ENCODE results near the gene SLC17A2. TPM values are rescaled to one million over a fixed set of nuclear protein-coding genes. Genes with fewer than 3 reads are reported as not detected.

SLC17A2 gene
- total and polyA plus RNA-seq, 9 donors: not detected

DNA sequence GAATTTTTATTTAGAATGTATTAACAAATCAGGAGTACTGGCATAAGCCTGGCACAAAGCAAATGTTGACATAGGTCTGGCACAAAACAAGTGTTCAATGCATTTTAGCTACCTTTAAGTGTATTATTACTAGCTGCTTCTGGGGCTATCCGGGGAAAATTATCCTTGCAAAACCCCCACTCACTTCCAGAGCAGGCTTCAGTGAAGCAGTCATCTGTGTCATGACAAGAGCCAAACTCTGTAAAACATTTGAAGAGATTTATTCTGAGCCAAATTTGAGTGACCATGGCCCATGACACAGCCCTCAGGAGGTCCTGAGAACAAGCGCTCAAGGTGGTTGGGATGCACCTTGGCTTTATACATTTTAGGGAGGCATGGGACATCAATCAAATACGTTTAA is 25.7 kb upstream of the SLC17A2 start:
- H3K27ac ChIP-seq: no peak overlapping the region
- H3K27me3 ChIP-seq: no peaks in the 10 kb centered on the region
- no peaks in the 10 kb centered on the region for H3K4me1 ChIP-seq (ENCODE audit: insufficient read depth)
- H3K9me3 ChIP-seq: no peaks in the 10 kb centered on the region
- no peak for TF ChIP-seq EP300 (IDR thresholded peaks at IDR 0.05)
- no peak for TF ChIP-seq POLR2A (IDR thresholded peaks at IDR 0.05)
- TF ChIP-seq, protein P1, sequence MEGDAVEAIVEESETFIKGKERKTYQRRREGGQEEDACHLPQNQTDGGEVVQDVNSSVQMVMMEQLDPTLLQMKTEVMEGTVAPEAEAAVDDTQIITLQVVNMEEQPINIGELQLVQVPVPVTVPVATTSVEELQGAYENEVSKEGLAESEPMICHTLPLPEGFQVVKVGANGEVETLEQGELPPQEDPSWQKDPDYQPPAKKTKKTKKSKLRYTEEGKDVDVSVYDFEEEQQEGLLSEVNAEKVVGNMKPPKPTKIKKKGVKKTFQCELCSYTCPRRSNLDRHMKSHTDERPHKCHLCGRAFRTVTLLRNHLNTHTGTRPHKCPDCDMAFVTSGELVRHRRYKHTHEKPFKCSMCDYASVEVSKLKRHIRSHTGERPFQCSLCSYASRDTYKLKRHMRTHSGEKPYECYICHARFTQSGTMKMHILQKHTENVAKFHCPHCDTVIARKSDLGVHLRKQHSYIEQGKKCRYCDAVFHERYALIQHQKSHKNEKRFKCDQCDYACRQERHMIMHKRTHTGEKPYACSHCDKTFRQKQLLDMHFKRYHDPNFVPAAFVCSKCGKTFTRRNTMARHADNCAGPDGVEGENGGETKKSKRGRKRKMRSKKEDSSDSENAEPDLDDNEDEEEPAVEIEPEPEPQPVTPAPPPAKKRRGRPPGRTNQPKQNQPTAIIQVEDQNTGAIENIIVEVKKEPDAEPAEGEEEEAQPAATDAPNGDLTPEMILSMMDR (IDR thresholded peaks at IDR 0.05): no peak
- H3K36me3 ChIP-seq: no peaks in the 10 kb centered on the region
- WGBS, 3 donors: 30 to 39% (median 35%) methylated on average over 3 of the region's 3 CpGs
- DNase-seq: no peak
- intact Hi-C loops (cut with DNase I): no loop called here
- no peak overlapping the region for H3K4me3 ChIP-seq

DNA sequence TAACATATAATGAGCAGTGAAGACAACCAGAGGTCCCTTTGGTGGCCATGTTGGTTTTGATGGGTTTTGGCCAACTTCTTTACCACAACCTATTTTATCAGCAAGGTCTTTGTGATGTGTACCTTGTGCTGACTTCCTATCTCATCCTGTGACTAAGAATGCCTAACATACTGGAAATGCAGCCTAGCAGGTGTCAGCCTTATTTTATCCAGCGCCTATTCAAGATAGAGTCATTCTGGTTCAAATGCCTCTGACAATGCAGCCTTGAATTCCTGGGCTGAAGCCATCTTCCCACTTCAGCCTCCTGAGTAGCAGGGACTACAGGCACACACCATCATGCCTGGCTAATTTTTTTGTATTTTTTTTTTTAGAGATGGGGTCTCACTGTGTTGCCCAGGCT is 24.3 kb upstream of the SLC17A2 start:
- WGBS, 3 donors: 0 to 86% (median 81%) methylated on average over 1 of the region's 1 CpG
- no peak for DNase-seq

DNA sequence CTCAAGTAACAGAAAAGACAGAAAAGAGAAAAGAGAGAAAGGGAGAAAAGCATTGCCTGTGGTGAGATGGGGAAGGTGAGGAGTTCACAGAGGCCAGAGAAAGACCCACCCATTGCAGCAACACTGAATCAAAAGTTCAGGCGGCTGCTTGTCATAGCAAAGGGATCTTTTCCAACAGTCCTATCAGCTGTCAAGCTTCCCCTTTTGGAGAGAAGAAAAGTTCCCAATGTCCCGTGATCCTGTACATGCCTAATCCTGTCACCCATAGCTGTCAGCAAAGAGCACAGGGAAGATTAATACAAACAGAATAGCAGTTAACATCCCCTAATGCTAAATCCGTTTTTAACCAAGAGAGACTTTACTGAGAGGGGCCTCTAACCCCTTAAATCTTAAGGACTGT is 23.2 kb upstream of the SLC17A2 start:
- 55 to 89% (median 79%) methylated on average over 3 of the region's 3 CpGs for WGBS, 3 donors
- DNase-seq: no peak
- H3K36me3 ChIP-seq: no peaks in the 10 kb centered on the region
- H3K4me1 ChIP-seq (ENCODE audit: insufficient read depth): no peaks in the 10 kb centered on the region
- H3K27ac ChIP-seq: no peak overlapping the region
- no peaks in the 10 kb centered on the region for H3K27me3 ChIP-seq
- TF ChIP-seq EP300 (IDR thresholded peaks at IDR 0.05) (no peak), POLR2A (IDR thresholded peaks at IDR 0.05) (no peak)
- TF ChIP-seq, protein P1 (IDR thresholded peaks at IDR 0.05): no peak
- H3K4me3 ChIP-seq: no peak overlapping the region
- intact Hi-C loops (cut with DNase I): no loop called here
- H3K9me3 ChIP-seq: no peaks in the 10 kb centered on the region

More for the DNA sequence above, 24.3 kb upstream of the SLC17A2 start:
- TF ChIP-seq EP300 (IDR thresholded peaks at IDR 0.05): no peak
- TF ChIP-seq, protein P1 (IDR thresholded peaks at IDR 0.05): no peak
- no peak for TF ChIP-seq POLR2A (IDR thresholded peaks at IDR 0.05)
- Histone ChIP-seq H3K4me1 (ENCODE audit: insufficient read depth) (no peaks in the 10 kb centered on the region), H3K36me3 (no peaks in the 10 kb centered on the region), H3K4me3 (no peak overlapping the region), H3K27me3 (no peaks in the 10 kb centered on the region), H3K9me3 (no peaks in the 10 kb centered on the region), H3K27ac (no peak overlapping the region)
- intact Hi-C loops (cut with DNase I): no loop called here

DNA sequence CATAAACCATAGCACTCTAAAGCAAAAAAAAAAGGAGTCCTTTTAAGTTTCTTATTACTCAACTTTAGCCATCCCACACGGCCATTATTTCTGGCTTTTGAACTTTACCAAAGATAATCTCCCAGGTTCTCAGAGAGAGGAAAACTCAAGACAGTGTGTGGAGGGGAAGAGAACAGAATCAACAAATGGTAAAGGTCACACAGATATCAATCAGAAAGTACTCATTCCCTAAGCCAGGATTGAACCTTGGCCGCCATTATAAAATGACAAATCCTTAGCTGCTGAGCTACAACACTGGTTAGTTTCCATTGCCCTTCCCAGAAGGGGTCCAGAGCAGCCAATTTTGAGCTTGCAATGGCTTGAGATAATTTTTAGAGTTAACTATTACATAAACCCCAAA is 22.0 kb upstream of the SLC17A2 start:
- intact Hi-C loops (cut with DNase I): no loop called here
- no peak overlapping the region for H3K27ac ChIP-seq
- WGBS, 3 donors: 80 to 83% (median 82%) methylated on average over 2 of the region's 2 CpGs
- no peaks in the 10 kb centered on the region for H3K36me3 ChIP-seq
- H3K4me1 ChIP-seq (ENCODE audit: insufficient read depth): no peaks in the 10 kb centered on the region
- H3K27me3 ChIP-seq: no peaks in the 10 kb centered on the region
- TF ChIP-seq POLR2A (IDR thresholded peaks at IDR 0.05) (no peak), EP300 (IDR thresholded peaks at IDR 0.05) (no peak)
- TF ChIP-seq, protein P1 (IDR thresholded peaks at IDR 0.05): no peak
- no peak overlapping the region for H3K4me3 ChIP-seq
- no peaks in the 10 kb centered on the region for H3K9me3 ChIP-seq
- DNase-seq: no peak

All from ovary (tissue), 9 donors.